Raji (cell line): Measurements from ENCODE around the gene SLC22A13.

Source experiments
- POLR2A ChIP-seq: IDR thresholded peaks from 2 replicates; pipeline ENCODE4 v1.6.1; 2011; ENCODE audit warnings: low read depth, low read length, control low read depth; ENCODE audit not compliant: insufficient read depth

SLC22A13 gene

DNA sequence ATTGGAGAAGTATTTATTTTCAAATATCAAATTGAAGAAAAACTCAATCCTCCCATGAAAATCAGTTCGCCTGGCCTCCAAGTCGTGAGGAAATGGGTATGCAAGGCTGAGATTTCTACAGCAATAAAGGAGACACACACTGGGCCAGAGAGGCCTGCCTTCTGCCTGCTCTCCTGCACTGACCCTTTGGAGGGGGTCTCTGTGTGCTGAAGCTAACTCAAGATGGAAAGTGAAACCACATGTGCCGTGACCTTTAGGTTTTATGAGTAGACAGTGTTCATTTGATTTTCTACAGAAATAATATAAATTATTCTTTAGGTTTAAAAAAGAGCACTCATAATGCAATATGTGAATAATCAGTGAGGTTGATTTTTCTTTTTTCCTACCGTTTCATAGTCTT is 11.9 kb upstream of the SLC22A13 start:
- TF ChIP-seq POLR2A = no peak

DNA sequence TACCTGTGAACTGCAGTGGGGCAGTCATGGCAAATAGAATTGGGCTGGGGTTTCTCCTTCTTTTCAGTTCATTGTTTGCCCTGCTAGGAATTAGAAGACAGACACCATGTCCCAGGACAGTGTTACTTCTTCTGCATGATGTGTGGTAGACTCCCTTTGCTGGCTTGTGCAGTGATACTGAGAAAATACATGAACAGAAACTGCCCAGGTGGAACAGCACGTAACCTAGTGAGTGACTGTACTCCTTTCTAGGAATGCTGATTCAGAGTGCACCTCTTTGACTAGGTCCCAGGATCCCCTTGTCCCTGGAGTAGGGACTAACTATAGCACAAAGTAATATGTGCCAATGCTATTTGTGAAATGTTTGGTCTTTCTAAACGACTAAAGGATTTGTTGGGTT is 10.7 kb upstream of the SLC22A13 start:
- no peak for TF ChIP-seq POLR2A

DNA sequence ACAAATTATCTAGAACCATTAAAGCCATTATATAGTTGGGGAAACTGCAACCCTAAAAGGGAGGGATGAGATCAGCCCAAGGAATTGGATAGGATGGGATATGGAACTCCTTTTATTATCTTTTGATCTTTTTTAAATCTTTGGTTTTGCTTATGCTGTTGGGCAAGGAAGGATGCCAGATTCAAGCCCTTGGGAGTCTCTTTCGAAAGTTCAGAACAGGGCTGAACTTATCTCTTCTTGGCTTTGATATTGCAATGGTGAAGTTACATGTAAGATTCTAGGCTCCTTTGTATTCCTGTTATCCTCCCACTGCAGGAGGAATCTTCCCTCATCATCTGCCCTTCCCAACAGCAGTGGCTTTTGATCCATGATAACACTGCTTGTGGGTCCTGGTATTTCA is 10.0 kb upstream of the SLC22A13 start:
- TF ChIP-seq POLR2A = no peak

DNA sequence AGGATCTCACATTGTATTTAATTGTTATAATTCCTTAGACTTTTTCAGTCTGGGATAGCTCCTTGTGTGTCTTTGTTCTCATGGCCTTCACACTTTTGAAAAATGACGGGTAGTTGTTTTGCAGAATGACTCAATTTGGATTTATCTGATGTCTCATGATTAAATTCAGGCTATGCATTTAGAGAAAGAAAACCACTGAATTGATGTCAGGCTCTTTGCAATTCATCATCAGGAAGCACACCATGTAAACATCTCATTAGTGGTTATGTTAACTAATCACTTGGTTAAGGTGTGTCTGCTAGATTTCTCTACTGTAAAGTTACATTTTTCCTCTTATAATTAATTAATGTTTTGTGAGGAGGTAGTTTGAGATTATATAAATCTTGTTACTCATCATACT is 8.0 kb upstream of the SLC22A13 start:
- TF ChIP-seq POLR2A = no peak

DNA sequence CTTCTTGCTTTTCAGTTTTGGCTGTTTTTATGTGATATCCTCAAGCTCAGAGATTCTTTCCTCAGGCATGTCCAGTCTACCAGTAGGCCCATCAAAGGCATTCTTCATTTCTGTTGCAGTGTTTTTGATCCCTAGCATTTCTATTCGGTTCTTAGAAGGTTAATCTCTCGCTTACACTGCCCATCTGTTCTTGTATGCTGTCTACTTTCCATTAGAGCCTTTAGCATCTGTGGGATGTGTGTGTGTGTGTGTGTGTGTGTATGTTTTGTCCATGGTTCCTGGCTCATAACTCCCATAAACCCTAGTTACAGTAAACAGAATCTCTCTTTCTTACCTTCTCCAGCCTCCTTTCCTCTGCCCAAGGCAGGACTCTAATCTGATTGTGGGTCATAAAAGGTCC is 5.1 kb upstream of the SLC22A13 start:
- no peak for TF ChIP-seq POLR2A

DNA sequence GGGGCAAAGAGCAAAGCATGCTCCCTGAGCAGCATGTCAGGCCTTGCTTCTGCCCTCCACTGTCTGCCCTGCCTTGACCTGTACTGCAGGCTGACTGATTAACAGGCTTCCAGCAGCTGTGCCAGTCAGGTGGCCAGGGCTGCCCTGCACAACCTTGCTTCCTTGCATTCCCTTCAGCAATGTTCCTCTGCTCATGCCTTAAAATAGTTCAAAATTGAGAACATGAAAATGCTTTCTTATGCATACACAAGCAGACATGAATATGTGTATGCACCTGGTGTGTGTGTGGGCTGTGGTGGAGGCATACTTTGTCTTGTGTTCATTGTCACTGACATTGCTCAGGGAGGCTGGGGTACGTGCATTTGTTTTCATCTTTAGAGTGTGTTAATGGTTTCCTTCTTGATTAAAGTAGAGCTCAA is 1.2 kb upstream of the SLC22A13 start:
- TF ChIP-seq POLR2A = no peak

DNA sequence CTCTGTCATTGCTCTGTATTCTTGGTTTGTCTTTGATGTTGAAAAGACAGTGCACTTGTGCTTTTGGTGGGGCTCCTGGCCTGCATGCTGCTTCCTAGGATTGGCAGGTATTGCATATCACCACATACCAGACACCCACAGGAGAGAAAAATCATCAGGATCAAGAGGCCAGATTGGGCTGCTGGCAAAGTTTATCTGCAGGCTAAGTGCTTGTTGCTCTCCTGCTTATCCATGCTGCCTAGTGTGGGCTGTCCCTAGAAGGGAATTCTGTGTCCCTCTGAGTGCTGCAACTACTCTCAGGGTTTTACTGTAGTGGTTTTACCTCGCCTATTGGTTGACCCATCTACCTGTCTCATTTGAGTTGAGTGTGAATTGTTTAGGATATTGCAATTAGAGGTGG is 833 bp upstream of the SLC22A13 start:
- no peak for TF ChIP-seq POLR2A

DNA sequence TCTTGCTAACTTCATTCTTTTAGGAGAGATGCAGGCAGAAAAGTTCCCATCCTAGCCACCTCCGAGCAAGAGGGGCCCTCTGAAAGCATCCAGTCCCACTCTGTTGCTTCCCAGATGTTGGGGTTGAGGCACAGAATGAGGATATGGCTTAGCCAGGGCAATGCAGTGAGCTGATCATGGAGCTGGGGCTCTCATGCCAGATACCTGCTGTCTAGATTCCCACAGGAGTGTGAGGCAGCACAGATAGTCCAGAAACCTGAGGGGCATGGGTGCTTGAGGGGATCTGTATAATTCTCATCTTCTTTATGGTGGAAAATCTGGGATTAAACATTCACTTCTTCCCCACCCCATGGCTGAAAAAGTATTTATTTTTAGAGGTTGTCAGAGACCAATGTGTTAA is 1.2 kb downstream of the SLC22A13 start:
- no peak for TF ChIP-seq POLR2A

DNA sequence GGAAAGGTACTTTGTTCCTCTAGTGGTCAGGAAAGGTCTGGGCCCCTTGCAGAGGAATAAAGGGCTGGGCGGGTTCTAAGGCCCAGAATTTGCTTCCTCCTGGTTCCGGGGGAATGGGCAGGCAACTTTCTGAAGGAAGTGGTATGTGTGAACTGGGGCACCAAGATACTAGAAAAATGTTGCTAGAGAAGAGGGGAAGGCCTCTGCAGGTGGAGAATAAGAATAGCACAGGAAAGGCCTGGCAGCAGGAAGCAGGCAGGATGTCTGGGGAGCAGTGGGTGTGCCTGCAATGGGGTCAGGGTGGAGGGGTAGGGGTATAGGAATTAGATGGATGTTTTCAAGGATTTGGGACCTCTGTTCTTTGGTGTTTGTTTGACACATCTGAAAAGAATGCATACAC is 2.0 kb downstream of the SLC22A13 start:
- TF ChIP-seq POLR2A = no peak

DNA sequence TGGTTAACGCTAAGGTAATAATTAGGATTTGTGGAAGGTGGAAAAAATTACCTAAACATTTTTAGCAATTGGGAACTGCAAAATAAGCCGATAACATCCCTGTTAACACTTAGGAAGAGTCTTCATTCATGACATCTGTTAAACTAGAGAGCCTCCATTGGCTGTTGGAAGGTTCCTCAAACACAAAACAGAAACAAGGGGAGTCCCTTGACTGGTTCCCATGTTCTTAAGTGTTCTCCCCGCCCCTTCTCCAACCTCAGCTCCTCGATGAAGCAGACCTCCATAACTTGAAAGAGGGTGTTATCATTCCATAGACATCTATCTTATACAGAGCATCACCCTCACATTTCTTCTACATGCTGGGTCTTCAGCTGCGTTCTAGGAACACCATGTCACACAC is 2.5 kb downstream of the SLC22A13 start:
- no peak for TF ChIP-seq POLR2A

DNA sequence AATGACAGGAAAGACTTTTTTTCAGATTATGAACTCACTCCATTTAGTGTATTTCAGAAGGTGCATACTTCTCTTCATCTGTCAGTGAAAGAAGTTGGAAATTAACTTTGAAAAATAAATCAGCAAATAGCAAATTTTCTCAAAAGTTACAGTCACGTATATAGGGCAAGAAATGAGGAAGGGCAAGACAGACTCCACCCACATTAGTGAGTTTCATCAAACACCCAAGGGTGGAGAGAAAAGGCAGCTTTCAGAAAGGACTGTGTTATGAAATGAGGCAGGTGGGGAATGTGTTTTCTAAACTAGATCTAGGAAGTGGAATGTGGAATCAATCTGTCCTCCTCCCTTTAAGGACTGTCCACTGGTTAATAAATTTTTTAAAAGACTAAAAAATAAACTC is 2.9 kb downstream of the SLC22A13 start:
- TF ChIP-seq POLR2A = no peak

DNA sequence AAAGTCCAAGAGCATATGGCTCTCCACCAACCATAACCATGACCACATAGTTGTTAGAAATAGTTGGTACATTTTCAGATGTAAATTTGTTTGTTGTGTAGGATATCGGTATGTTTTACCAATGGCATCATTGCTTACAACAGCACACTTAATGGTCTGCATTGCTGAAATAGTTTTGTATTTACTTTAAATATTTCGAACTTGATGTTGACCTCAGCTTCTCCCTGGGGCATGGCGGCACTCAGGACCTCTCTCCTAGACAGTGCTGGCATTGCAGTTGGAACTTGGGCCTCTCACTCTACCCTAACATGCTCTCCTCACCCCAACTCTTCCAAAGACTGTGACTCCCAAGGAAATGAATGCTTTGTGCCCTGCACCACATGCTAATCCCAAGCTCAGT is 5.0 kb downstream of the SLC22A13 start:
- no peak for TF ChIP-seq POLR2A

DNA sequence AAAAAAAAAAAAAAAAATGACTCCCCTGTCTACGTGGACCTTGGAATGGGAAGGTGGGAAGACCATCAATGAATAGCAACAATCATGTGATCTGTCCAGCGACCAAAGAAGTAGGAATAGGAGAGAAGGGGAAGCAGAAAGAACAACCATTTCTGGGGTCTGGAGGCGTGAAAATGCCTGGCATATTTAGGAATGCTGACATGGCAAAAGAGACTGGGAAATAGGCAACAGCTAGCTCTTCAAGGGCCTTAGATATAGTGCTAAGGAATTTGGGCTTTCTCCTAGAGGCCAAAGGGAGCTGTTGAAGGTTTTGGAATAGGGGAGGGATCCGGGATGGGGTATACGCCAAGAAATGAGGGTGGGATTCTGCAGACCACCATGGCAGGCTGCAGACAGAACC is 5.9 kb downstream of the SLC22A13 start:
- TF ChIP-seq POLR2A = no peak

DNA sequence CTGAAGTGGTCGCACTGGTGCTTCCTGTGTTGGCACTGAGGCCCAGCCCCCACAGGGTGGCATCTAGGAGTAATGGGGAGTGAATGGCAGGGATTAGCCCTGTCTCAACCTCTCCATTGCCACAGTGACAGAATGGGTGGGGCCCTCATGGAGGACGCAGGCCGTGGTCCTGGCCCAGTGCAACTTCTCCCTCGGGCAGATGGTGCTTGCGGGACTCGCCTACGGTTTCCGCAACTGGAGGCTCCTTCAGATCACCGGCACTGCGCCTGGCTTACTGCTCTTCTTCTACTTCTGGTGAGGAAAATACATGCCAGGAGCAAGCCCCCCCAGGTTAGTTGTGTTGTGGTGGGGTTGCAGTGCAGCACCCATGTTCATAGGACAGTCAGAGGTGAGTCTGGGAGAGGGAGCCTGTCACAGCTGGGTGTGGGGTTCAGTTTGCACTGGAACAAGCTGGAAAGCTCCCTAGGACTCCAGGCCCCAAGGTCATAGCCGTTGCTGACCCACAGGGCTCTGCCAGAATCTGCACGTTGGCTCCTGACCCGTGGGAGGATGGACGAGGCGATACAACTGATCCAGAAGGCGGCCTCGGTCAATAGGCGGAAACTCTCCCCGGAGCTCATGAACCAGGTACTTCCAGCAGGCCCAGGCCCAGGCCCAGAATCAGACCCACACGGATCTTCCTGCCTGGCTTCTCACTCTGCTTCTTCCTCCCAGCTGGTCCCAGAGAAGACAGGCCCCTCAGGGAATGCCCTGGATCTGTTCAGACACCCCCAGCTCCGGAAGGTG is 9.4 kb downstream of the SLC22A13 start:
- TF ChIP-seq POLR2A = no peak

DNA sequence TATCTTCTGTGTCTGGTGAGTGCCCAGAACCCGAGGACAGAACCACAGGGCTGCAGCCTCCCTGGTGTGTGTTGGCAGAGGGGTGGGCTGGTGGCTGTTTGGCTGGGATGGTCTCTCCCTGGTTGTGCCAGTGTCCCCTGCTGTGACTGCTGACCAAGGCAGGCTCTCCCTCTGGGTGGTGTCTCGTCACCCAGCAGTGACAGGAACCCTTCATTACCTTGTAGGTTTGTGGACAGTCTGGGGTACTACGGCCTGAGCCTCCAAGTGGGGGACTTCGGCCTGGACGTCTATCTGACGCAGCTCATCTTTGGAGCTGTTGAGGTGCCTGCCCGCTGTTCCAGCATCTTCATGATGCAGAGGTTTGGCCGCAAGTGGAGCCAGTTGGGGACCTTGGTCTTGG is 10.0 kb downstream of the SLC22A13 start:
- no peak for TF ChIP-seq POLR2A

DNA sequence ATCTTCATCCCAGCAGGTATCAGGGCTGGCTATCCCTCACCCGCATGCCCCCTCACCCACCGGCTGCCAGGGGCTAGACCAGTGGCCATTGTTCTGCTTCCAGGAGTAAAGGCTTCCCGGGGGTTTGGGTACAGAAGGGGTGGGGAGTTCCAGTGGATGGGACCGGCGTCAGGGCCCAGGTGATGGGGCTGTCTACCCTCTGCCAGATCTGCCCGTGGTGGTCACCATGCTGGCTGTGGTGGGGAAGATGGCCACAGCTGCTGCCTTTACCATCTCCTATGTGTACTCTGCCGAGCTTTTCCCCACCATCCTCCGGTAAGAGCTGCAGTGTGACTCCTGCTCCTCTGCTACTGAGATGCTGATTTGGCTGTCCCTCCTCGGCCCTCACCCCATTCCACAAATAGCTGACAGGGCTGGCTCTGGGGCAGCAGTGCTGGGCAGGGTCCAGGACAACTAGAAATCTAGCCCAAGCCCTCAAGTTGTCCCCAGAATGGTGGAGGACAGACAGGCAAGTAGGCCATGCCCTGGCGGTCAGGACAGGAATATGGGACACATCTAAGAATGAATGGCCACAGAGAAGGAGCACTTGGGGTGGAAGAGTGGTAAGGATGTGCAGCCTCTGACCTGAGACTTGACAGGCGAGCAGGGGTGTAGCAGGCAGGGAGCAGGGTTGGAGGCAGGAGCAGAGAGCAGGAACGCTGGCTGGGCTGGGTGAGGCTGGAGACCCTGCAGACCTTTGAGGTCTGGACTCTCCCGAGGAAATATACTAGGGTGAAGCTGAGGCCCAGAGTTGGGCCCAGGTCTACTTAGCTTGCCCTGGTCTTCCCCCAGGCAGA is 10.7 kb downstream of the SLC22A13 start:
- no peak for TF ChIP-seq POLR2A
